NCI-H2029 (cell line): ENCODE measurements around the gene ZNF750.

Experiments used
- DNase-seq: peaks from one replicate; lab custom pipeline; 2025; lab: John Stamatoyannopoulos, UW

ZNF750 gene

DNA sequence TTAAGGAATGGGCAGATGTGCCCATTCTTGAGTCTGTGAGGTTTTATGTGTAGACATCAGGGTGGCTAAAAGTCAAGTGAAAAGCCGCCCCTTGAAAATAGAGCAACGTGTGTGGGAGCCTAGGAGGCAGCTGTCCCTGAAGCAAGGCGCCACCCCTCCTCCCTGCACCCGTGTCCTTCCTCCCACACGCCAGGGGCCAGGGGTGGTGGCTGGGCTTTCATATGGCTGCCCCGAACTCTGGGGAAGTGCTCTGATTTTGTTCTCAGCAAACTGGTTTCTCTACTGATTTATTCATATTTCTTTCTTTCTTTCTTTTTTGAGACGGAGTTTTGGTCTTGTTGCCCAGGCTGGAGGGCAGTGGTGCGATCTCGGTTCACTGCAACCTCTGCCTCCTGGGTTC, 4.7 kb downstream of the ZNF750 start:
- DNase-seq, result no peak

DNA sequence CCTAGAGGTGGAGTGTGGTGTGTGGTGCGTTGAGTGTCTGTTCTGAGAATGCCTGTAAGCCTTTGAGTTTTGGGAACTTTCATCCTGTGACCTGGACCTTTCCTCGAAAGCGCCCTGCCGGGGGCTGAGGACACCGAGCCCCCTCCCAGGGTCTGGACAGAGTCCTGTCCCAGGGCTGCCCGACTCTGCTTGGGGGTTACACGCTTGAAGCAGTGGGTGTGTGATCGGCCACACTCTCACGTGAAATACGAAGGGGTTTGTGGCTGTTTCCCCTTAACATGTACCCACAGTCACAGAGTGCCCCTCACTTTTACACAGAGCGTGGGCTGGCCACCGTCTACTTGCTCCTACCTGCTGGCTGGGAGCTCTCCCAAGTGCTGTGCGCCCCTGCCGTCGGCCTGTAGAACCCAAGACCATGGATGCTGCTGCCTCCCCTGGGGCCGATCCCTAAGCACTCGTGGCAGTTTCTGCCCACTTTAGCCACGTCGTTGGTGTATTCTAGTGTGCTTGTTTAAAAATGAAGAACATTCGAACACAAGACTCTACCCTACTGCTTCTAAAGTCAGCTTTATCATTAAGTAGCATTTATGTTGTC, 6.8 kb downstream of the ZNF750 start:
- no peak for DNase-seq

DNA sequence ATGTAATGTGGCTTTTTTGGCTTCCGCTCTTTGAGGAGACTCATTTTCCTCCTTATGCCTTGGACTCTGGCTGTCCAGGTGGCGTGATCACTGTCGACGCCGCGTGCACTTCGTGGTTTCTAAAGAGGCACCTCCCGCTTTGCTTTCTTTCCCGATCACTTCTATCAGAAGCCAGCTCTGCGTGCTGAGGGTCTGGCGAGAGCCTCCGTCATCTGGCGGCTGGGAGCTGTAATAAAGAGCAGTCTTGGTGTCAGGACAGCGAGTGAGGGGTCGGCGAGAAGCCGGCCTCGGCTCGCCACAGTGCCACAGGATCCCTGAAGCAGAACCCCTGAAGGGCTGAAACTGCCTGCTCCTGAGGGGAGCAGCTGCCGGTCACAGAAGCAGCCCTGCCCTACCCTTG, 7.4 kb downstream of the ZNF750 start:
- no peak for DNase-seq

DNA sequence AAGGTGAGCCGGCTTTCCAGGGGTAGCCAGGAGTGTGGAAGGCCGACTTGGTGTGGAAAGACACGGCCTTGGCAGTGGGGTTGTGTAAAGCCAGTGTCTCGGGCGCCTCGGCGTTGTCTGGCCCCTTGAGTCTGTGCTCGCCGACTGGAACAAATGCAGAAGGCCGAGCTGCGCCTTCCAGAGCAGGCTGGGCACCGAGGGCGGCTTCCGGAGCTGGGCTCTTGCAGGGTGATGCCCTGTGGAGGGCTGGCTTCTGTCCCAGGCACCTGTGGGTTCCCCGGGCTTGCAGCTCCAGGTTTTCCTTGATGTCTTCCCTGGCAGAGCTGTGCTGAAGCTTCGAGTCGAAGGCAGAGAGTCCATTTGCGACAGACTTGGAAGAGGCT, 8.0 kb downstream of the ZNF750 start:
- no peak for DNase-seq

DNA sequence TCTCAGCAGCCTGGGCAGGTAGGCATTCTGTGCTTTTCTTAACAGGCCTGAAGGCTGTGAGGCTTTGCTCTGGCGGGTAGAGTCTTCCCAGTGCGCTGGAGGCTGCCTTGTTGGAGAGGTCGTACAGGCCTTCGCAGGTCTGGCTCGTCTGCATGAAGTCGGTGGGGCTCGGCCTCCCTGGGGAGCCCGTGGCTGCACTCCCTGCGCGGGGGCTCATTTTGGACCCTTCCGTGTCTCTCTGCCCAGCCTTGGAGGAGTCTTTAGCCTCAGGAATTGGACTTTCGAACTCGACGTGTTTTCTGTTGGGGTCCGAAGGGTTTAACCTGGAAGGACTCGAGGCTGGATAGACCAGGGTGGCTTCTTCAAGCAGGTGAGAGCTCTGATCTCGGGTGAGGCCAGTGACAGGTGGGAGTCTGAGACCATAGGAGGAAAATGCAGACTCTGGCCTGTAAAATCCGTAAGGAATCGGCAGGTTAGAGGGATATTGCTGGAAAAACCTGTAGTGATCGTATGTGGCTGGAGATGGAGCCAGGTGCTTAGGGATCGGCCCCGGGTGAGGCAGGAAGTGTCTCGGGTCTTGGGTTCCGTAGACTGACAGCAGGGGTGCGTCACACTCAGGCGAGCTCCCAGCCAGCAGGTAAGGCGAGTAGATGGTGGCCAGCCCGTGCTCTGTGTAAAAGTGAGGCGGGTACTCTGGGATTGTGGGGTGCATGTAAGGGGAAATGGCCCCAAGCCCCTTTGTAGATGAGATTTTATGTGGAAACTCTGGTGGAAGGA, 8.6 kb downstream of the ZNF750 start:
- DNase-seq, result no peak

DNA sequence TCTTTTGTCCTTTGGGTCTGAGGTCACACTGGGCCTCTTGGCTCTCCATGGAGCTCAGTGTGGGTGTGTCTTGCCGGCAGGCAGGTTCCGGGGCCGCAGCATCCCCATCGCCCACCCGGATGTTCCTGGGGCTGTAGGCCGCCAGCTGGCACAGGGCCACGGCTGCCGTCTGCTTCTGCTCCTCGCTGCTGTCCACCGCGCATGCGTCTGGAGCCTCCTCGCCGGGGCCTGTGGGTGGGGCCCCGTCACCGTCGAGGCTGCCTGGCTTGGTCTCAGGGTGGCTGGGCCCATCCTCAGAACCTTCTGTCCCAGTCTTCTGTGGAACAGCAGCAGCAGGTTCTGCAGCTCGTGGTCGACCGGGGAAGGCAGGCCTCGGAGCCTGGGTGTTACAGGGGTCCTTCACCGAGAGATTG, 9.6 kb downstream of the ZNF750 start:
- peak; percentile 72 for DNase-seq

DNA sequence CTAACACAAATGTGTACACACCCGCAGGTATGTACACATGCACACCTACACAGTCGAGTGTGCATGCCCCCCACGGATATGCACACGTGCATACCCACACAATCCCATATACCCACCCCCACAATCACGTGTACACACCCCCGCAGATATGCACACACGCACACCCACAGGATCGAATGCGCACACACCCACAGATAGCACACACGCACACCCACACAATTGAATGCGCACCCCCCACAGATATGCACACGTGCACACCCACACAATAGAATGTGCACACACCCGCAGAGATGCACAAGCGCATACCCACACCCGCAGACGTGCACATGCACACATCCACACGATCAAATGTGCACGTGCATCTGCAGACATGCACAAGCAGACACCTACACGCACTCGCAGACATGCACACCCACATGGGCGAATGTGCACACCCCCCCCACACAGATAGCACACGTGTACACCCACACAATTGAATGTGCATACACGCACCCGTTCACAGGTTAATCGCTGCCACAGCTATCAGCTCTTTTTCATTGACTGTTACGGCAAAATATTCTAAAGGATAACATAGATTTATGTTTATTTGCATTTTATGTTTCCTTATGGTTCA, 10.8 kb downstream of the ZNF750 start:
- no peak for DNase-seq

DNA sequence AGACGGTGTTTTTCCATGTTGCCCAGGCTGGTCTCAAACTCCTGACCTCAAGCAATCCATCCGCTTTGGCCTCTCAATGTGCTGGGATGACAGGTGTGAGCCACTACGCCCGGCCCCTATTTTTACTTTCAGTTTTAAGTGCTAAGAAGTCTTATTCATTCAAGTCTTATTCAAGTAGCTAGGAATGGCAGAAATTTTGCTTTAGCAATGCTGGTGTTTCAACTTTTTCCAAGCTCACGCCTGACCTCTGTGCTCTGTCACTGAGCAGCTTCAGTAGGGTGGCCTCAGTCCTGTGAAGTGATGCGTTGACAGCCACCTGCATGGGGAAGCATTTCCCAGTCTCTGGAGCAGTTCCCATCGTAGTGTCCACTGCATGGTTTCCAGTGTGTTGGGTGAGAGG, 12.9 kb downstream of the ZNF750 start:
- no peak for DNase-seq

DNA sequence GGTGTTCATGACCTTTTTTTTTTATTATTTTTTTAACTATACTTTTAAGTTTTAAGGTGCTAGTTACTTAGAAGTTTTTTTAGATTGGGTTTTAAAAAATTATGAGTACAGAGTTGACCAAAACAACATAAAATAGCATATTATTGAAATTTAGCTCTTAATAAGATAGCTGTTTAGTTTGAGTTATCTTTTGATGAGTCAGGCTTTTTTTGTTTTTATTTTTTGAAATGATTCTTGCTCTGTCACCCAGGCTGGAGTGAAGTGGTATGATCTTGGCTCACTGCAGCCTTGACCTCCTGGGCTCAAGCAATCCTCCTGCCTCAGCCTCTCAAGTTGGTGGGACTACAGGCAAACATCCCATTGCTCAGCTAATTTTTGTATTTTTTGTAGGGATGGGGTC, 13.6 kb downstream of the ZNF750 start:
- no peak for DNase-seq

DNA sequence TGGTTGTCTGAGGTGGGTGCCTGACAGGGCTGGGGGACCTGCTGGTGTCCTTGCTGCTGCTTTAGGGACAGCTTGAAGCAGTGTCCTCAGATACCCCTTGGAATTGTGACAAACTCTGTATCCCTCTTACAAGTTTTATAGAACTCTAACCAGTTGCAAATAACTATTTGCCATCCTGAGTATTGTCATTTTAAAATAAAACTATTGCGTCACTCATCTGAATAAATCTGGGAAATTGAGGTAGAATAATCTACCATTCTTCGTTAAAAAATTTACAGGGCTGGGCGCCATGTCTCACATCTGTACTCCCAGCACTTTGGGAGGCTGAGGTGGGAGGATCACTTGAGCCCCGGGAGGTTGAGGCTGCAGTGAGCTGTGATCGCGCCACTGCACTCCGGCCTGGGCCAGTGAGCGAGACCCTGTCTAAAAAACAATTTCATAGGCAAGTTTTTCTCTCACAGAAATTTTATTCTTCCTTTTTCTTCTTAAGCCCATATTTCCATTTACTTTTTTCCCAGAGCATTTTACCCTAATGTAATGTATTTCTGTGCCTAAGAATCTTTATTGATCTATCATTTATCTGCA, 14.2 kb downstream of the ZNF750 start:
- DNase-seq, result no peak

DNA sequence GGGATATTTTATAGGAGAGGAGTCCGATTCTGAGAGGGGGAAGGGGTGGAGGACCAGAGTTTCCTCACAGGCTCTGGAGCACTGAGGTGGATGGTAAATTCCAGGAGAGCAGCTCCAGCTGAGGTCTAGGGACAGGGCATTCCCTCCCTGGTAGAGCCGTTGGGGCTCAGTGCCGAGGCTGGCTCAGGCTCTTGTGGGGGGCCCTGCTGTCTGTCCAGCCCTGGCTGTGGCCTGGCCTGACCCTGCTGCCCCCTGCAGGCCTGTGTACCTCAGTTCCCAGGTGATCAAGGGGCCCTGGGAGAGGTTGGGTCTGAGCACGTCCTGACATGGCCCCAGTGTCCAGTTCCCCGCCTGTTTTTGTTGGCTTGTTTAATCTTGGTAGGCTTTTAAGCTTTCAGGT, 16.8 kb downstream of the ZNF750 start:
- DNase-seq, result no peak

DNA sequence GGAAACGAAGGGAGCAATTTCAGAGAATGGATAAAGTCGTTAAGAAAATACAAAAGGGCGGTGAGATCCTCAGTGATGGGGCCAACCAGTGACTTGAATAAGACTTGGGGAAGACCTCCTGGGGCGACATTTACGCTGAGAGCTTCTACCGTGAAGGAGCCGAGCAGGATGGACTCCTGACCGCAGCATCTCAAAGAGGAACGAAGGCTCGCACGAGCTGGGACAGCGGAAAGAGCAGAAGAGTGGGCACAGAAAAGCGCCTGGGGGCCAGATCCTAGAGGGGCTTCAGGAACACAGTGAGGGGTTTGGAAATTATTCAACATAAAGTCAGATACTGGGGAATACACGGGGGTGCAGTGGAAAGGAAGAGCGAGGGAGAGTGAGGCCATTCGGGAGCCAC, 17.5 kb downstream of the ZNF750 start:
- DNase-seq, result no peak

DNA sequence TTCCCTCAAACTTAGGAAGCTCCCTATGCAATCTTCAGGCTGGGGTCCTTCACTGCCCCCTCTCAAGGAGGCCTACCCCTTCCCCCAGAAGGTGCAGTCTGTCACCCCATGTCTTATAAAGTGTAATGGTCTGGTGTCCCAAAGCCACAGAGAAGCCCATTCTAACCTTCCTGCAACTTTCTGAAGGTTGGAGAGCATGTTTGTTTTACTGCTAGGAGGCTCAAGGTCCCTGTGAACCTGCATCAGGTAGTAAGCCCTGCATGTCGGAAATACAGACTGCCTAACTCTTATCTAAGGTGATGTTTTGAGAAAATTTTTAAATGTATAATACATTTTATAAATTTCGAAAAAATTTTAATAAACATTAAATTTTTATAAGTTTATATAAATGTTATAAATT, 18.3 kb downstream of the ZNF750 start:
- no peak for DNase-seq

DNA sequence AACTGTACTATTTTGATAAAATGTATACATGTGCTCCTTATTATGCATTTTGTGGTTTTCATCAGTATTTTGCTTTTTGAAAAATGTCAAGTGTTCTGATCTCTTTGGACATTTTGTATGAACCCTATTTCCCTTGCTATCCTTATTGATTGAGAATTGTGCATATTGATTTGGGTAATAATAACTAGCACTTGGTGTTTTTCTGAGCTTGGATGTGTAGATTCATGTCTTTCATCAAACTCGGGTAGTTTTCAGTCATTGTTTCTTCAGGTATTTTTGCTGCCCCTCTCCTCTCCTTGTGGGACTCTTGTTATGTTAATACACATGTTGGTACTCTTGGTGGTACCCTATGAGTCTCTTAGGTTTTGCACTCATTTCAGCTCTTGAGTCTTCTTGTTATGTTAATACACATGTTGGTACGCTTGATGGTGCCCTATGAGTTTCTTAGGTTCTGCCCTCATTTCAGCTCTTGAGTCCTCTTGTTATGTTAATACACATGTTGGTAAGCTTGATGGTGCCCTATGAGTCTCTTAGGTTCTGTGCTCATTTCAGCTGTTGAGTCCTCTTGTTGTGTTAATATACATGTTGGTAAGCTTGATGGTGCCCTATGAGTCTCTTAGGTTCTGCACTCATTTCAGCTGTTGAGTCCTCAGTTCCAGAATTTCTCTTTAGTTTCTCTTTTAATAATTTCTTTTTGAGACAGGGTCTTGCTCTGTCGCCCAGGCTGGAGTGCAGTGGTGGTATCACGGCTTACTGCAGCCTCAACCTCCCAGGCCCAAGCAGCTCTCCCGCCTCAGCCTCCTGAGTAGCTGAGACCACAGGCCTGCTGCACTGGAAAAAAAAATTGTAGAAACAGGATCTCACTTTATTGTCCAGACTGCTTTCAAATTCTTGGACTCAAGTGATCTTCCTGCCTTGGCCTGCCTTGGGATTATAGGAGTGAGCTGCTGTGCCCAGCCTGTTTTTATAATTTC, 19.3 kb downstream of the ZNF750 start:
- DNase-seq, result no peak

DNA sequence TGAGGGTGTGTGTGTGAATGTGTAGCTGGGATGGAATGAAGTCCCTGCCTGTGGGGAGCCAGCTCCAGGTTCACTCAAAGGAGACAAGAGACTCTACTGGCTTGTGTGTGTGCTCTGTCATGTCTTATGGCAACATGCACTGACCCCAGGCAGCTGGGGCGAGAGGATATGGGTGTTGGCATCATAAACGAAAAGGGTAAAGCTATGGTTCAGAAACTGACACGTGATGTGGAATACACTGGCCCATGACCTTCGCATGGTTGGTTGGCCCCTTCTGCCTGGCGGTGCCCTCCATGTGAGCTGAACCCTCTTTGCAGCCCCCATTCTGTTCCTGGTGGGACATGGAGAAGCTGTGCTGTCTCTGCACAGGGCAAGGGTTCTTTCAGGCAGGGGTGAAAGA, 21.9 kb downstream of the ZNF750 start:
- no peak for DNase-seq

DNA sequence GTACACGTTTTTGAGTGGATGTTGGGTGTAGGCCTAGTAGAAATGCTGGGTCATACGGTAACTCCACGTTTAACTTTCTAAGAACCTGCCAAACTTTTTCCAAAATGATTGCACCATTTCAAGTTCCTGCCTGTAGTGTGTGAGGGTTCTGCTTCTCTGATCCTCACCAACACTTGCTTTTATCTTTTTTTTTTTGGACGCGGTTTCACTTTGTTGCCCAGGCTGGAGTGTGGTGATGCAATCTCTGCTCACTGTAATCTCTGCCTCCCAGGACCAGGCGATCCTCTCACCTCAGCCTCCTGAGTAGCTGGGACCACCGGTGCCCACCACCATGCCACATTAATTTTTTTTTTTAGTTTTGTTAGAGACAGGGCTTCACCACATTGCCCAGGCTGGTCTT, 23.5 kb downstream of the ZNF750 start:
- no peak for DNase-seq

DNA sequence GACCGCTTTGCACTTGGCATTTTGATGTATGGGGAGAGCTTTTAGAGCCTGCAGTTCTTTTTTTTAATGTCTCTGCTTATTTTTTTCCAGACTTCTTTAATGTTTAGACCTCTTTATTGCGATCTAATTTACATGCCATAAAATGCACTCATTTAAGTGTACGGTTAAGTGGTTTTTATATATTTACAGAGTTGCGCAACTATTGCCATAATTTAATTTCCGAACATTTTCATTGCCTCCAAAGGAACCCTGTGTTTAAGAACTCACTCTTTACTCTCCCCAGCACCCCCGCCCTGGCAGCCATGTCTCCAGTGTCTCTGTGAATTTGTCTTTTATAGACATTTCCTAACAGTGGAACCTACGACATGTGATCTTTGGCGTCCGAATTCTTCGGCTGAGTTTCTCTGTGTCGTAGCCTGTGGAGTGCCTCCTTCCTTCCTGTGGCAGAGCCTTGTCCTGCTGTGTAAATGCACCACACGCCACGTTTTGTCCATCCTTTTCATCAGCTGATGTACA, 24.0 kb downstream of the ZNF750 start:
- DNase-seq, result no peak

DNA sequence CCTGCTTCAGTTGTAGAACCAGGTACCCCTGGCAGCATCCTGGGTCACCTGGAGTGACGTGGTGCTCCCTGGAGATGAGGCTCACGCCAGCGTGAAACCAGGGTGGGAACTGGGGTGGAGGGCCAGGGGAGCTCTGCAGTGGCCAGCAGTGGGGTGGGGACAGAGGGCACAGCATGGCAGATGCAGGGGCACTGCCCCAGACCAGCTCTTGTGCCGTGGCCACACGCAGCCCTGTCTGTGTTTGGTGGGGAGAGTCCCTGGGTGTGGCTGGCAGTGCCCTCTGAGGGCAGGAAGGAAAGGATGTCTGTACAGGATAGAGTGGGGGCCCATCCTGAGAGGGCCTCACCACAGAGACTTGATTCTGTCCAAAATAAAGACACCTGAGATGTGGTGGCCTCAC, 24.5 kb downstream of the ZNF750 start:
- no peak for DNase-seq

DNA sequence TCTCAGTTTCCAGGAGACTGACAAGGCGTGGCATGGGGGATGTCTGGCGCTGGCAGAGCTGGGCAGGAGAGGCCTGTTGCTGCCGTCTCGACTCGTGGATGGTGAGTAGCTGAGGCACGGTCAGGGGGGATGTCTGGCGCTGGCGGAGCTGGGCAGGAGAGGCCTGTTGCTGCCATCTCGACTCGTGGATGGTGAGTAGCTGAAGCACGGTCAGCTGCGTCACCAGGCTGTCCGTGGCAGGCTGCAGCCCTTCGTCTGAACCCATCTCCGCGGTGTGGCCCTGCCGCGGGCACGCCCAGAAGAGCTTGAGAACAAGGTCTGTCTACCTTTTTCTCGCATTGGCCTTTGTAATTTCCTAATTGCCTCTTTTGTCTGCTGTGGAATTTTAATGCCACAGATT, 25.0 kb downstream of the ZNF750 start:
- DNase-seq, result no peak

DNA sequence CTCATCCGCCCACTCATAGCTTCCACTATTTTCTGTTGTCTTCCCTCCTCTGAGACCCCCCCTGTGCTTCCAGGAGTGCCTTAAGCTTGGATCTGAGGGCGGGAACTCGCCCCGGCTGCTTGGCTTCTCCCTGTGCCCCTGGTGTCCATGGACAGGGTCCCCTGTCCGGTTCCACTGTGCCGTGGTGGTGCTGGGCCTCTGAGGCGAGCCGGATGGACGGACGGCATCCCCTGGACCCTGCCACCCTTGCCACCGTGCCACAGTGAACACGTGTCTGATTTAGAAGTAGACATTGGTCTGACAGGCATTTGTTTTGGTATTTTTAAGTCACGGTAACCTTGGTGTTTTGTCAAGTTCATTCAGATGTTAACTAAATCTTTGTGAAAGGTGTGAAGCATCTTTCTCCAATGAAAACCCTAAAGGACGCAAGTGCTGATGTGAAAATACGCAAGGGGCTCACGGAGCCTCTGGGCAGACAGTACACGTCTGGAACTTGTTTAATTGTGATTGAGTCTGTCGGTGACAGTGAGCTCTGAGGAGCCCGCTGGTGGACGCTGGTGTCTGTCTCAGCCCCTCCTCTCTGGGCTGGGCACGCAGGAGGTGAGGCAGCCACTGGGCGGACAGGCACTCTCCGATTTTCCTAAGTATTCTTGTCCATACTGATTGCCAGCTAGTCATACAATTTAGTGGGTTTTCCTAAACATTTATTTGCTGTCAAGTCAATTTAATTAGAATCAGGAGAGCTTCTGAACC, 26.3 kb downstream of the ZNF750 start:
- no peak for DNase-seq

DNA sequence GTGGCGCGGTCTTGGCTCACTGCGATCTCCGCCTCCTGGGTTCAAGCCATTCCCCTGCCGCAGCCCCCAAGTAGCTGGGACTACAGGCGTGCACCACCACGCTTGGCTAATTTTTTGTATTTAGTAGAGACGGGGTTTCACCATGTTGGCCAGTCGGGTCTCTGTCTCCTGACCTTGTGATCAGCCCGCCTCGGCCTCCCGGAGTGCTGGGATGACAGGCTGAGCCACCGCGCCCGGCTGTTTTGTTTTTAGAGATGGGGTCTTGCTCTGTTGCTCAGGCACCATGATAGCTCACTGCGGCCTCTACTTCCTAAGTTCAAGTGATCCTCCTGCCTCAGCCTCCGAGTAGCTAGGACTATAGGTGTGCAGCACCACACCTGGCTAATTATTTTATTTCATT, 27.2 kb downstream of the ZNF750 start:
- no peak for DNase-seq
